Endothelial cell of hepatic sinusoid (primary cell): Measurements from ENCODE around the gene CHST14.

Experiments
- in situ Hi-C: cut with HindIII; loops from 2 replicates; pipeline ENCODE4 v1.10.0; 2017; ENCODE audit warnings: low sequenced_read_pairs

Gene CHST14

GRCh38 chr15:40487816-40488682 is 17.3 kb downstream of the CHST14 start:
- in situ Hi-C loops, result no loop called here

GRCh38 chr15:40489274-40490175 is 18.7 kb downstream of the CHST14 start:
- in situ Hi-C loops, result no loop called here

DNA sequence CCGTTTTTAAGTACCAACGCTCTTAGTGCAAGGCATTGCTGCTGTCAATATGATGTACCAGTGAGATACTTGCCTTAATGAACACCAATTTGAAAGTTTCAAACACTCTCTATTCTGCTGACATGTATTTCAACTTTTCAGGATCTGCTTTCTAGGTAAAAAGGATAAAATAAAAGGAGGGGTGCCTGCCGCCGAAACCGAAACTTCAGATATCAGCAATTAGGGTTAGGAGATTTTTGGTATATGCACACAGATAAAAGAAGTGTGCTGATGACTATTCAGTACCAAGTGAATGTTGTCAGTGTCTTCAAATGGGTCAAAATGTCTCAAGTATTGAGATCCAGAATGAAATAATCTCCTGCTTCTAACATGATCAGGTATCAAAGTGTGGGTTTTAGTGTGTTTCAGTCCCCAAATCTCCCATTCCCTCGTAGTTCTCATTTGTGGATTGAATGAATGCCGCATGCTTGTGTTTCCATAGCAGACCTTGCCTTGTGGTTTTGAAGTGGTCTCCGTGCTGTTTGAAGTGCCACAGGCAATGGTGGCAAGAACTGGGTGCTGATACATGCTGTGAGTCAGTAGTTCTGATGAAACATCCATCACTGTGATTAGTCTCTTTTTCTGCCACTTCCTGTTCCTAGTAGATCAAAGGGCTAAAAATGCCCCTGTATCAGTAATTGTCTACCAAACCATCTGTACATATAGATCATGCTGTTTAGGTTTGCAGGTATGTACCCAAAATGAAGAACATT is 22.5 kb downstream of the CHST14 start:
- in situ Hi-C loops, result no loop called here

GRCh38 chr15:40495516-40495915 is 24.7 kb downstream of the CHST14 start:
- in situ Hi-C loops, result no loop called here

- in situ Hi-C loops, result no loop called here
Measured at GRCh38 chr15:40498418-40498817, 27.6 kb downstream of the CHST14 start.

GRCh38 chr15:40498891-40499290 is 28.1 kb downstream of the CHST14 start:
- in situ Hi-C loops, result no loop called here

DNA sequence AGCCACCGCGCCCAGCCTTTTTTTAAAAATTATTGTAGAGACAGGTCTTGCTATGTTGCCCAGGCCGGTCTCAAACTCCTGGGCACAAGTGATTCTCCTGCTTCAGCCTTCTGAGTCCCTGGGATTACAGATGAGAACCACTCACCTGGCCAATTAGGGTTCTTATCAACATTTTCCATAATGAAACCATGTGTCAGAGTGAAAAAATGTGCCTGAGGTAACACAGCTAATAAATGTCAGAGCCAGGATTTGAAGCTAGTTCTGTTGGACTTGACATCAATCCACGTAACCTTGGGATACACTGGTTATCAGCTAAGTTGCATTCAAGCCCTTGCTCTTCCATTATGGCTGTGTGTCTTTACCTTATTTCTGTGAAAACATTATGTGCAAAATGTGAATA is 29.1 kb downstream of the CHST14 start:
- in situ Hi-C loops, result loop anchor here (5.0 kb wide), 1 partner anchor 58 kb away; the partner anchor contains the start of gene BAHD1

GRCh38 chr15:40500568-40501330 is 30.0 kb downstream of the CHST14 start:
- in situ Hi-C loops, result loop anchor here (5.0 kb wide), 1 partner anchor 58 kb away; the partner anchor contains the start of gene BAHD1

- in situ Hi-C loops, result loop anchor here (5.0 kb wide), 1 partner anchor 59 kb away; the partner anchor contains the start of gene BAHD1
Measured at GRCh38 chr15:40501487-40501886, 30.7 kb downstream of the CHST14 start.

DNA sequence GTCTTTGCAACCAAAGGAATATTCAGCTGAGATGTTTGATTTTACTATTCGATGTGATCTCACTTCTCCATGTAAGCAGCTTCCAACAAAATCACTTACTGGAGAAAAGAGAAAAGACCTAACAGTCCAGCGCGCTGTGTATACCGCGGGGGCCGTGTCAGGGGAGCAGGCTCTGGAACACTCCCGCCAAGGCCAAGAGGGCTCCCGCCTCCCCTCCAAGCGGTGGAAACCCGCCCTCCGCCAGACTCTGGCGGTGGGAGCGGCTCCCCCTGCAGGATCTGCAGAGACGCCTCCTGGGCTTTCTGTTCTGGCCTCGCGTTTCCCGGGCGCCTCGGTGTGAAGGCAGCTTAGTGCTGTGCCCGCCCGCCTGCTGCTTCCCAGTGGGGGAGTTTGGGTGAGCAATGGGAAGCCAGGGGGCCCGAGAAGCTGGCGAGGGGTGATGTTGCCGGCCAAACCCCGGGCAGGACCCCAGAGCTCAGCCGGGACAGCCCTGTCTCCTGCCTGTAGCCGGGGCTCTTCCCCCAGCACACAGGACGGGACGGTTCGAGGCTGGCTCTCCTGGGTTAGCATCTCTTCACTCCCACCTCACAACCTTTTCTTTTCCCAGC is 36.3 kb downstream of the CHST14 start:
- in situ Hi-C loops, result no loop called here

DNA sequence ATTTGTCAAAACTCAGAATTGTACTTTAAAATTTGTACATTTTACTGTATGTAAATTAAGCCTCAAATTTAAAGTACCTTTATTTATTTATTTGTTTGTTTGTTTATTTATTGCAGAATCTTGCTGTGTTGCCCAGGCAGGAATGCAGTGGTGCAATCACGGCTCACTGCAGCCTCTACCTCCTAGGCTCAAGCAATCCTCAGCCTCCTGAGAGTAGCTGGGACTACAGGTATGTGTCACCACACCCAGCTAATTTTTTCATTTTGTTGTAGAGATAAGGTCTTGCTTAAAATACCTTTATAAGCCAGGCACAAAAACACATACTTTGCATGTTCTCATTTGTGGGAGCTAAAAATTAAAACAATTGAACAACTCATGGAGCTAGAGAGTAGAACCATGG is 37.4 kb downstream of the CHST14 start:
- in situ Hi-C loops, result no loop called here

- in situ Hi-C loops, result no loop called here
Measured at GRCh38 chr15:40510201-40510600, 39.4 kb downstream of the CHST14 start.

DNA sequence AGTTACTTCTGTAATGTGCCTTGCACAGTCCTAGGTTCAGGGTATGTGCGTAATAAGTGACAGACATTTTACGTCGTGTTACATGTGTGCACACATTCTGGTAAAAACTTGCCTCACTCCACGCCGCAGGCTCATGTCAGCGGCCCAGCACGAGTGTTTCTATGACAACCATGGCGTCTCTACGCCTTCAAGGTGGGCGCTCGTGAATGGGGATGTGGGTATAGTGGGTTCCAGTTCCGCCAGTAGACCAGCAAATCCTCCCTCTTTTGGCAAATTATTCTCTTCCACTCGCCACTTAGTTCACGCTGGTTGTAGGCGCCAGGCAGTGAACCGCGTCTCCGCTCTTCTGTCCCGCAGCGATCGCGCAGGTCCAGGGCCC is 40.3 kb downstream of the CHST14 start:
- in situ Hi-C loops, result no loop called here

GRCh38 chr15:40511472-40512133 is 40.8 kb downstream of the CHST14 start:
- in situ Hi-C loops, result no loop called here

DNA sequence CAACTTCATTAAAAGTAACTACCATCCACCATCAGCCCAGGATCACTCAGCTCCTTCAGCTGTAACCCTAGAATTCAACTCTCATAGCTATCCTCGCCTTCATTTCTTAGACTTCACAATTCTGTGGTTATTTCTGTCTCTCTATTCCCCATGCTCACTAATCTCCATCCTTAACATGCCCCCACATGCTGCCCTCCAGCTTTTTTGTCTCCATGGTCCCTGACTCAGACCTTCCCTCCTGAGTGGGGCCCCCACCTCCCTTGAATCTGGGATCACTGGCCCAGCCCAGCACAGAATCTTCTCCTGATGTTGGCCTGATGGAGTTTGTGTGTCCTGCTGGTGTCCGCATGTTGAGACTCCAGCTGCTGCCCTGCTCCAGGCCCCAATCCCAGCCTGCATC is 41.7 kb downstream of the CHST14 start:
- in situ Hi-C loops, result no loop called here

DNA sequence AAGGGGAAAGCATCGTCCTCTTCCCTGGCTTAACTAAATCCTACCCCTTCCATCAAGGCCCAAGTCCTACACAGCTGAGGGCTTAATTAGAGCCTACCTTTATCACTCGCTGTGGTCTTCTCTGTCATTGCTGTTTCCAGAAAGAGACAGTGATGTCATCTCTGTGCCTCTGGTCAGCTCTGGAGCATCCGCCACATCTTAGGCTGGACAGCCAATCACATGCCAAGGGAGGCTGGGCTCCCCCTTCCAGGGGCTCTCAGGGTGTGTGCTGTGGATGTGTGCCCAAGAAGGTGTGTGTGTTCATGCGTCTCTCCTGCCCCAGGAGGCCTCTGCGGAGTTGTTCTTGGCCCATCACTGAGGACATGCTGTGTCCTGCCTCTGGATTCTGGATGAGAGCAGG is 42.8 kb downstream of the CHST14 start:
- in situ Hi-C loops, result no loop called here

DNA sequence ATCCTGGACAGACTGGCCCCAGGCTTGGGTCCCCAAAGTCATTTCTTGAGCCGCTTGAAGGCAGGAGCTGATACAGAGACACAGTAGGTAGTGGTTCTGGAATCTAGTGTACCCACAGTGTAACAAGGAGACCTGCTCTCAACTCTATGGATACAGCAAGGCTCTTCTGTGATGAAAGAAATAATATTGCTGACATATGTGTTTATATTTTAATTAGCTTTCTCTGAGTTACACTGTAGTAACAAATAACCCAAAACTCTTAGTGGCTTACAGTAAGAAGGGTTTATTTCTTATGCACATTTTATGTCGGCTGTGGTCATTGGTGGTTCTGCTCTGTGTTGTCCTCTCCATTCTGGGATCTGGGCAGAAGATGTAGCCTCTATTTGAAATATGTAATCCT is 45.5 kb downstream of the CHST14 start:
- in situ Hi-C loops, result no loop called here
